DND-41 (cell line): ENCODE results near the gene PDE3A.

Source experiments
- EZH2 ChIP-seq: IDR thresholded peaks from 3 replicates; pipeline ENCODE4 v1.6.1; 2012; ENCODE audit warnings: borderline replicate concordance, low read depth, mild to moderate bottlenecking, moderate library complexity, low read length, inconsistent platforms; ENCODE audit not compliant: severe bottlenecking
- TF ChIP-seq, protein P1 (sequence below): IDR thresholded peaks from 2 replicates; pipeline ENCODE4 v1.5.1; 2012; ENCODE audit warnings: borderline replicate concordance, low read length, moderate library complexity, mild to moderate bottlenecking; ENCODE audit not compliant: poor library complexity, severe bottlenecking; ENCODE audit errors: extremely low read depth

DNA sequence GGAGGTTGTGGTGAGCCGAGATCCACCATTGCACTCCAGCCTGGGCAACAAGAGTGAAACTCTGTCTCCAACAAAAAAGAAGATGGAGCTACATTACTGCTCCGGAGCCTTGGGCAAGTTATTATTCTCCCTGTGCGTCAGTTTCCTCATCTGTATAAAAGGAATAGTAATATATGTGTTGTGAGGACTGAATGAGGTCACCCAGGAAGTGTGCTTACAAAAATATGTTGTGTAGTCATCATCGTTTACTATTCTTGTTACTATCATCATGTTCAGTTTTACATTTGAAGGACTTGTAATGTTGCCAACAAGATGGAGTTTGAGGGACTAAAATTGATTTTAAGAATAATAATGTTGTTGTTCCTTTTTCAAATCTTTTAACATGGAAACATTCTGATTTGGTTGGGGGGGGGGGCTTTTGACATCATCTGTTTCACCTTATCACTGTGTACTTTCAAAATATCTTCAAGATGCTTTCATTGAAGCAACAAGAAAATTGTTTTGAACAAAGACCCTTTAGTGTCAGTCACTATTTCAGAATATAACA, 156.8 kb downstream of the PDE3A start:
- TF ChIP-seq, protein P1, sequence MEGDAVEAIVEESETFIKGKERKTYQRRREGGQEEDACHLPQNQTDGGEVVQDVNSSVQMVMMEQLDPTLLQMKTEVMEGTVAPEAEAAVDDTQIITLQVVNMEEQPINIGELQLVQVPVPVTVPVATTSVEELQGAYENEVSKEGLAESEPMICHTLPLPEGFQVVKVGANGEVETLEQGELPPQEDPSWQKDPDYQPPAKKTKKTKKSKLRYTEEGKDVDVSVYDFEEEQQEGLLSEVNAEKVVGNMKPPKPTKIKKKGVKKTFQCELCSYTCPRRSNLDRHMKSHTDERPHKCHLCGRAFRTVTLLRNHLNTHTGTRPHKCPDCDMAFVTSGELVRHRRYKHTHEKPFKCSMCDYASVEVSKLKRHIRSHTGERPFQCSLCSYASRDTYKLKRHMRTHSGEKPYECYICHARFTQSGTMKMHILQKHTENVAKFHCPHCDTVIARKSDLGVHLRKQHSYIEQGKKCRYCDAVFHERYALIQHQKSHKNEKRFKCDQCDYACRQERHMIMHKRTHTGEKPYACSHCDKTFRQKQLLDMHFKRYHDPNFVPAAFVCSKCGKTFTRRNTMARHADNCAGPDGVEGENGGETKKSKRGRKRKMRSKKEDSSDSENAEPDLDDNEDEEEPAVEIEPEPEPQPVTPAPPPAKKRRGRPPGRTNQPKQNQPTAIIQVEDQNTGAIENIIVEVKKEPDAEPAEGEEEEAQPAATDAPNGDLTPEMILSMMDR, result no peak
- TF ChIP-seq EZH2, result no peak
